ENCODE results near the gene SYK. TPM values are rescaled to one million over a fixed set of nuclear protein-coding genes. Genes with fewer than 3 reads are reported as not detected.

SYK gene
- total and polyA plus RNA-seq, 2 of the 13 experiments (the other 11 are each of a cell fraction or from before 2014, with no cell fraction given), result not detected

DNA sequence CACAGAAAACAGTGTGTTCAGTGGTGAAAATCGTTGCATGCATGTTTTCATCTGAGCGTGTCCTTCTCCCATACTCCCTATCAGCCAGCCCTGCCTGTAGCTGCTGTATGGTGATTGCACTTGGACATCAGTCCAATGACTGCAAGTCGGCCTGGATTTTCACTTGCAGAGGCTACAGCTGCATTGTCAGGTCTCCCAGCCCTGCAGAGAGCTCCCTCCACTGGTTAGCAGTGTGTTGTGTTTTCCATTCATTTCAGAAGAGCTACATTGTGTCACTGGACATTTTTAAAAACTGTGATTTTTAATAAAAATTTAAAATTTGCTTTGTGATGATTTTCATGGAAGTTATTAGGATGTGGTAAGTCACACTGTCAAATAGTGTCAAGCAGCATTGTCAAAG lies 96.6 kb downstream of the SYK start:
- peak; percentile 56 for ATAC-seq

GRCh38 chr9:90899287-90899686 lies 97.7 kb downstream of the SYK start:
- ATAC-seq, result no peak
- WGBS (ENCODE audit: low lambda C conversion rate), result 0% methylated on average over 2 of the region's 3 CpGs
- H3K27me3 ChIP-seq (ENCODE audit: control insufficient read depth in 1 of 2, insufficient read depth in 2 of 2, low read length in 2 of 2), result peaks cover 0 to 30% of the 10 kb centered on the region in 2 experiments; a peak in 1 of 5 replicates
- no peak overlapping the region for H3K4me3 ChIP-seq (replicated peaks in 1 of 3; ENCODE audit: insufficient read depth in 1 of 3, low read depth in 2 of 3, low read length in 3 of 3)
- H3K4me2 ChIP-seq (ENCODE audit: low read depth, low read length), result no peak overlapping the region
- H3K79me2 ChIP-seq (ENCODE audit: insufficient read depth, low read length), result no peaks in the 10 kb centered on the region
- H3K36me3 ChIP-seq (replicated peaks in 1 of 2; ENCODE audit: control insufficient read depth in 1 of 2, insufficient read depth in 2 of 2, low read length in 2 of 2), result no peaks in the 10 kb centered on the region
- H2AFZ ChIP-seq (ENCODE audit: low read length), result no peak overlapping the region
- CTCF ChIA-PET (ENCODE audit: low intra/inter-chr PET ratio, low total read pairs), result no interaction called here
- H3K4me1 ChIP-seq (ENCODE audit: insufficient read depth, low read length), result no peaks in the 10 kb centered on the region
- H3K9me3 ChIP-seq (ENCODE audit: low read length), result no peaks in the 10 kb centered on the region
- no peak for DNase-seq (ENCODE audit: low spot score)
- no peak for FAIRE-seq
- TF ChIP-seq MNT (IDR thresholded peaks at IDR 0.05), result peak; percentile 100
- TF ChIP-seq U2AF2 (IDR thresholded peaks at IDR 0.05; ENCODE audit: low read depth, low read length), result no peak
- H3K9ac ChIP-seq (ENCODE audit: insufficient read depth, low read depth, low read length), result no peak overlapping the region
- in situ Hi-C loops (cut with HindIII; ENCODE audit: extremely low pct_ligation_motif_present, low pct_unique_long_range_greater_than_20kb) (no loop called here), intact Hi-C loops (cut with micrococcal nuclease; ENCODE audit: unreplicated experiment) (no loop called here)
- no TSS peak for BruUV-seq (replicated peaks)
- H3K27ac ChIP-seq (ENCODE audit: extremely low read length, insufficient read depth, low read length), result no peak overlapping the region
- H4K20me1 ChIP-seq (ENCODE audit: insufficient read depth, low read length), result no peaks in the 10 kb centered on the region
- POLR2A ChIA-PET, result no interaction called here

More for the DNA sequence above, 96.6 kb downstream of the SYK start:
- no peaks in the 10 kb centered on the region for H3K4me1 ChIP-seq (ENCODE audit: insufficient read depth, low read length)
- no peaks in the 10 kb centered on the region for H4K20me1 ChIP-seq (ENCODE audit: insufficient read depth, low read length)
- 19% methylated on average over 3 of the region's 3 CpGs for WGBS (ENCODE audit: low lambda C conversion rate)
- no peak overlapping the region for H3K4me2 ChIP-seq (ENCODE audit: low read depth, low read length)
- BruUV-seq (replicated peaks), result no TSS peak
- H3K27ac ChIP-seq (ENCODE audit: extremely low read length, insufficient read depth, low read length), result no peak overlapping the region
- TF ChIP-seq CTCF (CRISPR knock-in tag; IDR thresholded peaks at IDR 0.05) (0 out of 2 replicates have a peak, but pooled peaks have one; percentile 26), STAG1 (CRISPR knock-in tag; IDR thresholded peaks at IDR 0.05) (0 out of 2 replicates have a peak, but pooled peaks have one; percentile 4), TAF1 (CRISPR knock-in tag; IDR thresholded peaks at IDR 0.05) (no peak)
- no peak for FAIRE-seq
- no peak for DNase-seq (ENCODE audit: low spot score)
- H3K27me3 ChIP-seq (ENCODE audit: control insufficient read depth in 1 of 2, insufficient read depth in 2 of 2, low read length in 2 of 2), result peaks cover 1 to 26% of the 10 kb centered on the region in 2 experiments; a peak in 2 of 5 replicates
- H3K9me3 ChIP-seq (ENCODE audit: low read length), result no peaks in the 10 kb centered on the region
- H3K9ac ChIP-seq (ENCODE audit: insufficient read depth, low read depth, low read length), result no peak overlapping the region
- ChIA-PET CTCF (ENCODE audit: low intra/inter-chr PET ratio, low total read pairs) (no interaction called here), POLR2A (no interaction called here)
- no peaks in the 10 kb centered on the region for H3K79me2 ChIP-seq (ENCODE audit: insufficient read depth, low read length)
- H3K36me3 ChIP-seq (replicated peaks in 1 of 2; ENCODE audit: control insufficient read depth in 1 of 2, insufficient read depth in 2 of 2, low read length in 2 of 2), result no peaks in the 10 kb centered on the region
- in situ Hi-C loops (cut with HindIII; ENCODE audit: extremely low pct_ligation_motif_present, low pct_unique_long_range_greater_than_20kb), result no loop called here
- intact Hi-C loops (cut with micrococcal nuclease; ENCODE audit: unreplicated experiment), result no loop called here
- no peak overlapping the region for H3K4me3 ChIP-seq (replicated peaks in 1 of 3; ENCODE audit: insufficient read depth in 1 of 3, low read depth in 2 of 3, low read length in 3 of 3)
- H2AFZ ChIP-seq (ENCODE audit: low read length), result no peak overlapping the region
